H1 (cell line): Measurements from ENCODE around the gene LRRC14B. TPM values are rescaled to one million over a fixed set of nuclear protein-coding genes. Genes with fewer than 3 reads are reported as not detected.

Experiments used
- CTCF ChIA-PET: fragments of 300-600 bp; sonication (Branson Sonifier 250); formaldehyde crosslinking; loops from one replicate; lab custom pipeline; 2021; ENCODE audit not compliant: partially characterized antibody; lab: Charles Lee
- POLR2A ChIA-PET: fragments of 300-600 bp; sonication (Branson Sonifier 250); formaldehyde crosslinking; loops from one replicate; lab custom pipeline; 2021; ENCODE audit warnings: inconsistent platforms; ENCODE audit not compliant: partially characterized antibody; lab: Charles Lee
- DNase-seq, 2 experiments: peaks; one replicate each; pipeline versions ENCODE4 v3.0.0 to v3.0.0-alpha.2; 2010 to 2022; ENCODE audit warnings: low spot score in 2 of 2, low read depth in 1 of 2, mixed read lengths in 1 of 2
- FAIRE-seq: peaks from 2 replicates; lab custom pipeline; 2011; peaks lifted over from hg19 to GRCh38; lab: Jason Lieb, UNC
- H2AFZ ChIP-seq: 2 replicates; pipeline ENCODE4 v1.8.1; 2012; ENCODE audit warnings: low read length, inconsistent platforms
- H2AK5ac ChIP-seq: 2 replicates; pipeline ENCODE4 v1.6.1; 2013; ENCODE audit warnings: low read depth, low read length
- H2BK120ac ChIP-seq: replicated peaks from 2 replicates; pipeline ENCODE3; 2013; ENCODE audit warnings: low read depth, low read length, inconsistent platforms
- H2BK12ac ChIP-seq: 2 replicates; pipeline ENCODE4 v1.6.1; 2013; ENCODE audit warnings: low read depth, low read length
- H2BK15ac ChIP-seq: 2 replicates; pipeline ENCODE4 v1.6.1; 2013; ENCODE audit warnings: low read length
- H2BK20ac ChIP-seq: 2 replicates; pipeline ENCODE4 v1.6.1; 2013; ENCODE audit warnings: low read length
- H2BK5ac ChIP-seq: 2 replicates; pipeline ENCODE4 v1.6.1; 2013; ENCODE audit warnings: low read depth, low read length
- H3K14ac ChIP-seq: 2 replicates; pipeline ENCODE4 v1.6.1; 2013; ENCODE audit warnings: inconsistent platforms; ENCODE audit not compliant: insufficient read length
- H3K18ac ChIP-seq: 2 replicates; pipeline ENCODE4 v1.6.1; 2013; ENCODE audit warnings: low read length; ENCODE audit errors: extremely low read depth
- H3K23ac ChIP-seq: 2 replicates; pipeline ENCODE4 v1.6.1; 2013; ENCODE audit warnings: inconsistent platforms; ENCODE audit not compliant: insufficient read length
- H3K23me2 ChIP-seq: 2 replicates; pipeline ENCODE4 v1.6.1; 2013; ENCODE audit warnings: low read depth, low read length
- H3K27ac ChIP-seq: 2 replicates; pipeline ENCODE4 v1.6.1; 2011; ENCODE audit warnings: low read depth, low read length, inconsistent platforms
- H3K27me3 ChIP-seq, 4 experiments: replicated peaks in 1 of 4; 1 replicate in 1 of 4; 2 replicates in 3 of 4; pipeline versions ENCODE4 v1.6.1 to v1.8.1; 2011 to 2013; ENCODE audit warnings: low read length in 3 of 4, mild to moderate bottlenecking in 3 of 4, inconsistent platforms in 2 of 4, mixed read lengths in 2 of 4, moderate library complexity in 1 of 4; ENCODE audit not compliant: control insufficient read depth in 3 of 4, insufficient read depth in 3 of 4; ENCODE audit errors: extremely low read depth in 1 of 4
- H3K36me3 ChIP-seq, 4 experiments: 2 replicates each; pipeline versions ENCODE4 v1.6.1 to v1.8.1; 2011 to 2013; ENCODE audit warnings: mild to moderate bottlenecking in 4 of 4, low read length in 3 of 4, moderate library complexity in 2 of 4, control low read depth in 1 of 4, inconsistent platforms in 1 of 4; ENCODE audit not compliant: insufficient read depth in 4 of 4, control insufficient read depth in 2 of 4
- H3K4ac ChIP-seq: replicated peaks from 2 replicates; pipeline ENCODE3; 2013; ENCODE audit warnings: low read length, low read depth, mixed read lengths, inconsistent platforms; ENCODE audit not compliant: insufficient read length
- H3K4me1 ChIP-seq, 4 experiments: replicated peaks in 1 of 4; 1 replicate in 1 of 4; 2 replicates in 3 of 4; pipeline versions ENCODE4 v1.6.1 to v1.8.1; 2011 to 2013; ENCODE audit warnings: low read length in 3 of 4, inconsistent platforms in 2 of 4, mixed read lengths in 1 of 4; ENCODE audit not compliant: insufficient read depth in 4 of 4, control insufficient read depth in 3 of 4
- H3K4me2 ChIP-seq, 2 experiments: 2 replicates each; pipeline versions ENCODE4 v1.6.1 to v1.8.1; 2011 to 2013; ENCODE audit warnings: low read depth in 2 of 2, low read length in 2 of 2, control low read depth in 1 of 2, inconsistent platforms in 1 of 2, mild to moderate bottlenecking in 1 of 2; ENCODE audit not compliant: insufficient read depth in 1 of 2
- H3K4me3 ChIP-seq, 4 experiments: fragments of 200-600, 300-600 bp in 1 of 4; sonication (generic), shearing (Covaris generic), sonication (Bioruptor Twin) in 1 of 4; 2 replicates each; pipeline versions ENCODE4 v1.5.1 to v1.8.1; 2011 to 2016; ENCODE audit warnings: low read length in 4 of 4, low read depth in 3 of 4, control low read depth in 2 of 4, inconsistent platforms in 2 of 4, mild to moderate bottlenecking in 2 of 4, mixed read lengths in 1 of 4, moderate library complexity in 1 of 4; ENCODE audit not compliant: insufficient read depth in 2 of 4; ENCODE audit errors: extremely low read depth in 1 of 4
- H3K56ac ChIP-seq: replicated peaks from 2 replicates; pipeline ENCODE3; 2013; ENCODE audit warnings: low read depth, mild to moderate bottlenecking, mixed read lengths, low read length, inconsistent platforms; ENCODE audit not compliant: insufficient read length
- H3K79me1 ChIP-seq: 2 replicates; pipeline ENCODE4 v1.6.1; 2013; ENCODE audit warnings: low read depth, low read length, control low read depth
- H3K79me2 ChIP-seq, 2 experiments: 2 replicates each; pipeline versions ENCODE4 v1.6.1 to v1.8.1; 2012 to 2013; ENCODE audit warnings: low read length in 2 of 2, mild to moderate bottlenecking in 2 of 2, inconsistent platforms in 1 of 2; ENCODE audit not compliant: insufficient read depth in 2 of 2, control insufficient read depth in 1 of 2
- H3K9ac ChIP-seq, 4 experiments: replicated peaks in 1 of 4; 1 replicate in 1 of 4; 2 replicates in 3 of 4; pipeline versions ENCODE4 v1.6.1 to v1.8.1; 2011 to 2013; ENCODE audit warnings: low read depth in 3 of 4, low read length in 3 of 4, control low read depth in 2 of 4, mild to moderate bottlenecking in 2 of 4, moderate library complexity in 2 of 4, inconsistent platforms in 1 of 4; ENCODE audit errors: extremely low read depth in 1 of 4
- H3K9me3 ChIP-seq, 2 experiments: 2 replicates each; pipeline versions ENCODE4 v1.6.1 to v1.8.1; 2012 to 2013; ENCODE audit warnings: mild to moderate bottlenecking in 2 of 2, moderate library complexity in 2 of 2, control low read depth in 1 of 2, inconsistent platforms in 1 of 2, low read depth in 1 of 2, low read length in 1 of 2, mixed read lengths in 1 of 2; ENCODE audit not compliant: insufficient read depth in 2 of 2
- H4K20me1 ChIP-seq, 2 experiments: replicated peaks in 1 of 2; 2 replicates each; pipeline versions ENCODE3 to v1.8.1; 2011 to 2013; ENCODE audit warnings: inconsistent platforms in 2 of 2, low read length in 2 of 2, mild to moderate bottlenecking in 1 of 2; ENCODE audit not compliant: insufficient read depth in 2 of 2, control insufficient read depth in 1 of 2
- H4K5ac ChIP-seq: 2 replicates; pipeline ENCODE4 v1.6.1; 2013; ENCODE audit warnings: low read length, low read depth, mixed read lengths, inconsistent platforms; ENCODE audit not compliant: insufficient read length
- H4K8ac ChIP-seq: 2 replicates; pipeline ENCODE4 v1.8.0; 2013; ENCODE audit warnings: mild to moderate bottlenecking, moderate library complexity, low read length, inconsistent platforms; ENCODE audit not compliant: insufficient read depth; ENCODE audit errors: extremely low read depth
- H4K91ac ChIP-seq: replicated peaks from 2 replicates; pipeline ENCODE3; 2013; ENCODE audit warnings: low read length, mixed read lengths, inconsistent platforms; ENCODE audit not compliant: insufficient read length
- CBX8 ChIP-seq: fragments of 300-800, 300-1000 bp; sonication (generic); IDR thresholded peaks from 2 replicates; pipeline ENCODE4 v1.7.1; 2016; ENCODE audit warnings: low read depth, low read length, borderline replicate concordance
- CHD2 ChIP-seq: IDR thresholded peaks from 2 replicates; pipeline ENCODE4 v1.6.1; 2012; ENCODE audit warnings: low read length, improper control_type of control experiment
- FOSL1 ChIP-seq: IDR thresholded peaks from 2 replicates; pipeline ENCODE4 v1.6.1; 2011; ENCODE audit warnings: mild to moderate bottlenecking, low read depth, low read length, moderate library complexity; ENCODE audit not compliant: insufficient read depth
- RAD21 ChIP-seq, 2 experiments: IDR thresholded peaks in 1 of 2; conservative IDR thresholded peaks in 1 of 2; 2 replicates each; pipeline ENCODE4 v1.6.1; 2011; ENCODE audit warnings: low read depth in 2 of 2, low read length in 2 of 2, improper control_type of control experiment in 1 of 2, inconsistent platforms in 1 of 2, mild to moderate bottlenecking in 1 of 2, moderate library complexity in 1 of 2
- SUZ12 ChIP-seq: fragments of 200-600 bp; sonication (generic); IDR thresholded peaks from 2 replicates; pipeline ENCODE4 v1.6.1; 2012; ENCODE audit warnings: mild to moderate bottlenecking, inconsistent platforms, low read length, moderate library complexity, mixed read lengths
- TAF7 ChIP-seq: optimal IDR thresholded peaks from 2 replicates; pipeline ENCODE3; 2011; ENCODE audit warnings: low read depth, mild to moderate bottlenecking, inconsistent platforms, low read length, moderate library complexity, borderline replicate concordance
- ZNF274 ChIP-seq: IDR thresholded peaks from 2 replicates; pipeline ENCODE4 v1.7.0; 2012; ENCODE audit warnings: low read length, borderline replicate concordance; ENCODE audit errors: extremely low read depth
- WGBS, 2 experiments: shearing (Covaris generic) in 1 of 2; methylation state at CpG; one replicate each; pipeline versions ENCODE4 v1.1.6 to v1.1.7; 2013 to 2015; ENCODE audit warnings: low lambda C conversion rate in 2 of 2, mixed read lengths in 2 of 2, inconsistent platforms in 1 of 2, low coverage in 1 of 2, missing lambda C conversion rate in 1 of 2; ENCODE audit not compliant: insufficient replicate concordance in 2 of 2, insufficient coverage in 1 of 2, insufficient read length in 1 of 2; ENCODE audit errors: extremely low coverage in 1 of 2, missing lambda C conversion rate in 1 of 2; 5-methylcytosine and 5-hydroxymethylcytosine counted together
- polyA plus RNA-seq, 7 experiments: library from polyadenylated mRNA; depleted of rRNA in 3 of 7; stranded (reverse) in 5 of 7; unstranded in 2 of 7; fragments of >200 nt in 5 of 7; fragments of 200-250 nt in 2 of 7; gene quantifications; 1 replicate in 5 of 7; 2 replicates in 1 of 7; 4 replicates in 1 of 7; pipeline versions ENCODE4 v1.2.1 to v1.2.3, GENCODE V29; 2011 to 2013; ENCODE audit warnings: missing spikeins in 2 of 7, mixed read lengths in 2 of 7
- total RNA-seq: library from RNA; stranded (reverse); fragmentation: NEBNext Ultra II Directional; extraction: Animal tissue kit (Norgen Biotek cat#: 25700); gene quantifications from 2 replicates; pipeline ENCODE4 v1.2.1, GENCODE V29; 2021

The LRRC14B gene
- total and polyA plus RNA-seq, 2 of the 8 experiments (the other 6 are each of a cell fraction or from before 2014, with no cell fraction given) = not detected

- ChIA-PET CTCF (interaction anchor here (1.4 to 1.6 kb wide), 2 partner anchors 40 to 183 kb away, joined by 4 to 7 read pairs; partner anchors contain the start of gene LRRC14B), POLR2A (interaction anchor here (0.6 to 1.6 kb wide), 3 partner anchors 16 to 45 kb away, joined by 3 to 4 read pairs (median 3); no protein-coding TSS in a partner anchor)
- Histone ChIP-seq H3K4me1 (peaks cover 0 to 2% (median 0%) of the 10 kb centered on the region in 4 experiments; a peak in 1 of 7 replicates), H2BK5ac (no peak overlapping the region), H4K8ac (no peak overlapping the region), H3K18ac (no peak overlapping the region), H3K36me3 (peaks cover 10 to 55% (median 40%) of the 10 kb centered on the region in 4 experiments; a peak in 7 of 8 replicates), H3K79me2 (no peaks in the 10 kb centered on the region), H2BK15ac (no peak overlapping the region), H3K4me2 (no peak overlapping the region), H3K23me2 (no peaks in the 10 kb centered on the region), H3K23ac (no peak overlapping the region), H2BK12ac (no peak overlapping the region), H3K9ac (no peak overlapping the region), H3K79me1 (peaks cover 3% of the 10 kb centered on the region; the same call in 1 of the 2 replicates), H2AK5ac (no peak overlapping the region), H2AFZ (no peak overlapping the region), H3K4ac (no peak overlapping the region), H4K20me1 (peaks cover 0 to 3% of the 10 kb centered on the region in 2 experiments), H4K5ac (no peak overlapping the region), H3K56ac (no peak overlapping the region), H2BK20ac (no peak overlapping the region), H3K27me3 (no peaks in the 10 kb centered on the region), H3K14ac (no peak overlapping the region), H3K27ac (no peak overlapping the region), H4K91ac (no peak overlapping the region), H3K4me3 (no peak overlapping the region), H3K9me3 (no peaks in the 10 kb centered on the region), H2BK120ac (no peak overlapping the region)
- no peak for TF ChIP-seq SUZ12
- TF ChIP-seq RAD21 (IDR thresholded peaks at IDR 0.05 in 1 of 2, conservative IDR thresholded peaks at IDR 0.05 in 1 of 2; ENCODE audit: low read depth in 2 of 2, low read length in 2 of 2) = no peak
- TF ChIP-seq CHD2 = no peak
- TF ChIP-seq CBX8 = no peak
- TF ChIP-seq FOSL1 = no peak
- TF ChIP-seq TAF7 = no peak
- no peak for TF ChIP-seq ZNF274
- FAIRE-seq (no peak), DNase-seq (no peak)
- 93% methylated on average over 13 of the region's 13 CpGs; no CpG with 5 or more reads in 1 of the 2 experiments for WGBS, 2 experiments
Measured at GRCh38 chr5:231661-232060, 40.4 kb downstream of the LRRC14B start.
